ENCODE data around the gene CNTN1.

DNA sequence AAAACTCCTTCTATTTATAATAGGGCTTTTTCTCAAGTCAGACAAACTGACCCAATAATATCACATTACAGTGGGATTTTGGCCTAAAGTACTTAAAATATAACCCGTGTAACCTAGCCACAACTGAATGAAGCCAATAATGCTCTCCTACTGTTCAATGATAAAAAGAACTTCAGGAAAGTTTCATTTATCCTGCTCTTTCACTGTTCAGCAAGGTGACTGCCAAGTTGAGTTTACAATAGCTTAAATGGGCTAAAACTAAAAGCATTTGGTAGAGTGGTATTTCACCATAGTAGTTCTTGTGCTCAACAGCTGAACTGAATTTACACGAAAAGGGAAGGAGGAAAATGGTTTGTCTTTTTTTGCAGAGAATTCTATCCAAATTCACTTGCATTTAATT lies 49.8 kb downstream of the CNTN1 start:
- no peak for TF ChIP-seq ZFX (IDR thresholded peaks at IDR 0.05)
- TF ChIP-seq, protein P1, sequence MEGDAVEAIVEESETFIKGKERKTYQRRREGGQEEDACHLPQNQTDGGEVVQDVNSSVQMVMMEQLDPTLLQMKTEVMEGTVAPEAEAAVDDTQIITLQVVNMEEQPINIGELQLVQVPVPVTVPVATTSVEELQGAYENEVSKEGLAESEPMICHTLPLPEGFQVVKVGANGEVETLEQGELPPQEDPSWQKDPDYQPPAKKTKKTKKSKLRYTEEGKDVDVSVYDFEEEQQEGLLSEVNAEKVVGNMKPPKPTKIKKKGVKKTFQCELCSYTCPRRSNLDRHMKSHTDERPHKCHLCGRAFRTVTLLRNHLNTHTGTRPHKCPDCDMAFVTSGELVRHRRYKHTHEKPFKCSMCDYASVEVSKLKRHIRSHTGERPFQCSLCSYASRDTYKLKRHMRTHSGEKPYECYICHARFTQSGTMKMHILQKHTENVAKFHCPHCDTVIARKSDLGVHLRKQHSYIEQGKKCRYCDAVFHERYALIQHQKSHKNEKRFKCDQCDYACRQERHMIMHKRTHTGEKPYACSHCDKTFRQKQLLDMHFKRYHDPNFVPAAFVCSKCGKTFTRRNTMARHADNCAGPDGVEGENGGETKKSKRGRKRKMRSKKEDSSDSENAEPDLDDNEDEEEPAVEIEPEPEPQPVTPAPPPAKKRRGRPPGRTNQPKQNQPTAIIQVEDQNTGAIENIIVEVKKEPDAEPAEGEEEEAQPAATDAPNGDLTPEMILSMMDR (IDR thresholded peaks at IDR 0.05 in 2 of 3, conservative IDR thresholded peaks at IDR 0.05 in 1 of 3; ENCODE audit: borderline replicate concordance in 1 of 3, insufficient read depth in 1 of 3, low read depth in 2 of 3, low read length in 2 of 3): no peak

Data from HCT116 (cell line).